ENCODE data around the gene GRID2IP.

GRID2IP gene

DNA sequence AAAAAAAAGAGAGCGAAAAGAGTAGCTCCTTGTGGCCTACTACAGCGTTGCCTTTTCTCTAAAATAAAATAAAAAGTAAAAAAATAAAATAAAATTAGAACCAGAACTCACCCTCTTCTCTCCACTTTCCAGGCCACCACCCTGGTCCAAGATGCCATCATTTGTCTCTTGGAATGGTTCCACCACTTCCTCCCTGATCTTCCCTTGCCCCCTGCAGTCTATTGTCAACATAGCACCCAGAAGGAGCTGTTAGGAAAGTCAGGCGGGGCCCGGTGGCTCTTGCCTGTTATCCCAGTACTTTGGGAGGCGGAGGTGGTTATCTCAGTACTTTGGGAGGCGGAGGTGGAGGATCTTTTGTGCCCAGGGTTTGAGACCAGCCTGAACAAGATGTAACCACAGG lies 7.6 kb upstream of the GRID2IP start:
- H3K4me3 ChIP-seq (replicated peaks; ENCODE audit: low read depth, low read length), result no peak overlapping the region
- TF ChIP-seq, protein P1, sequence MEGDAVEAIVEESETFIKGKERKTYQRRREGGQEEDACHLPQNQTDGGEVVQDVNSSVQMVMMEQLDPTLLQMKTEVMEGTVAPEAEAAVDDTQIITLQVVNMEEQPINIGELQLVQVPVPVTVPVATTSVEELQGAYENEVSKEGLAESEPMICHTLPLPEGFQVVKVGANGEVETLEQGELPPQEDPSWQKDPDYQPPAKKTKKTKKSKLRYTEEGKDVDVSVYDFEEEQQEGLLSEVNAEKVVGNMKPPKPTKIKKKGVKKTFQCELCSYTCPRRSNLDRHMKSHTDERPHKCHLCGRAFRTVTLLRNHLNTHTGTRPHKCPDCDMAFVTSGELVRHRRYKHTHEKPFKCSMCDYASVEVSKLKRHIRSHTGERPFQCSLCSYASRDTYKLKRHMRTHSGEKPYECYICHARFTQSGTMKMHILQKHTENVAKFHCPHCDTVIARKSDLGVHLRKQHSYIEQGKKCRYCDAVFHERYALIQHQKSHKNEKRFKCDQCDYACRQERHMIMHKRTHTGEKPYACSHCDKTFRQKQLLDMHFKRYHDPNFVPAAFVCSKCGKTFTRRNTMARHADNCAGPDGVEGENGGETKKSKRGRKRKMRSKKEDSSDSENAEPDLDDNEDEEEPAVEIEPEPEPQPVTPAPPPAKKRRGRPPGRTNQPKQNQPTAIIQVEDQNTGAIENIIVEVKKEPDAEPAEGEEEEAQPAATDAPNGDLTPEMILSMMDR (IDR thresholded peaks at IDR 0.05; ENCODE audit: low read length, missing control alignments), result peak; percentile 47
- DNase-seq (ENCODE audit: low read depth), result peak; percentile 47

DNA sequence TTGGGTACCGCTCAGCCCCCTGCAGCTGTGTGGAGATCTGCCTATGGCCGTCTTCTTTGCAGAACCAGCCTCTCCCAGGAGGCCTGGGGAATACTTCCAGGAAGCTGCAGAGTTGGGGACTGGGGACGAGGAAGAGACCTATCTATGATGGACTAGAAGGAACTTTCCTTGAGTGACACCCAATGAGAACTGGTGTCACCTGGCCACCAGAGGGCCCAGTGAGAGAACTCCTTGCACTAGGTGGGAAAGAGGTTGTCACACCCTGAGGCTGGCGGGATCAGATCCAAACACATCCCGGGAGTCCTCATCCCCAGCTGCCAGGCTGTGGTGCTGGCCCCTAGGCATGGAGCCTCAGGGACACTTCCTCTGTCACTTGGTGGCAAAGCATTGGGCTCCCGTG lies 4.9 kb upstream of the GRID2IP start:
- no peak overlapping the region for H3K4me3 ChIP-seq (replicated peaks; ENCODE audit: low read depth, low read length)
- TF ChIP-seq, protein P1 (IDR thresholded peaks at IDR 0.05; ENCODE audit: low read length, missing control alignments), result no peak
- DNase-seq (ENCODE audit: low read depth), result no peak

DNA sequence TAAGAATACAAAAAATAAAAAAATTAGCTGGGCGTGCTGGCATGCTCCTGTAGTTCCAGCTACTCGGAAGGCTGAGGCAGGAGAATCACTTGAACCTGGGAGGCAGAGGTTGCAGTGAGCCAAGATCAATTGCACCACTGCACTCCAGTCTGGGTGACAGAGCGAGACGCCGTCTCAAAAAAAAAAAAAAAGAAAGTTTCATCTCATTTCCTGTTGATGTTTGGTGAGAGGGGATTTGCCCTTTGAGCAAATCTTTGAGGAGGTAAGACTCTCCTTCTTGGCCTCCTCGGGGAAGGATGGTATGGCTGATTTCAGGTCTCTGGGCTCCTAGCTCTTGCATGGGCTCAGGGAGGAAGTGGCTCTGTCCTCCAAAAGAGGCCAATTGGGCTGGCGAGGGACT lies 3.6 kb upstream of the GRID2IP start:
- DNase-seq (ENCODE audit: low read depth), result no peak
- TF ChIP-seq, protein P1 (IDR thresholded peaks at IDR 0.05; ENCODE audit: low read length, missing control alignments), result no peak

DNA sequence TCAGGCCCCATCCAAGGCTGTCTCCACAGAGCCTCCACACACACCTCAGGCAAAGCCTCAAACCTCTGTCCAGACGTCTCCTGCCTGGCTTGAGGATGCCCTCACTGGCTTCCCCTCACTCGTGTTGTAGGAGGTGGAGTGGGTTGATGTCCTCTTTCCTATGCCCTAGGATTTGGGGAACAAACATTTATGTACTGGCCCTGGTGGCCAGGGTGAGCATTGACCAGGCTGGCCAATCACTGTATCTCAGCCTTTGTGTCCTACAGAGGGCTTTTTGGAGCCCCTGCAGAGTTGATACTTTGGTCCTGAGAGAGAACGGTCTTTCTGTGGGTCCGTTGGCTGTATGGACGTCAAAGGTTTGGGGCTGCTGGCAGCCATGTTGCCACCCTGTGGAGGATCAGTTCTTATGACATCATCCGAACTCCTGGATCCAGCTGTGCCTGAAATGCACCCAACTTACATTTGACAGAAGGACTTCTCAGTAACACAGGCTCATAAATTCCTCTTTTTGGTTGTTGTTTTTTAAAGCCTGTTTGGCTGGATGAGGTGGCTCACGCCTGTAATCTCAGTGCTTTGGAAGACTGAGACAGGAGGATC lies 2.3 kb upstream of the GRID2IP start:
- no peak for DNase-seq (ENCODE audit: low read depth)
- TF ChIP-seq, protein P1 (IDR thresholded peaks at IDR 0.05; ENCODE audit: low read length, missing control alignments), result no peak

More for the DNA sequence above, 3.6 kb upstream of the GRID2IP start:
- no peak overlapping the region for H3K4me3 ChIP-seq (replicated peaks; ENCODE audit: low read depth, low read length)

DNA sequence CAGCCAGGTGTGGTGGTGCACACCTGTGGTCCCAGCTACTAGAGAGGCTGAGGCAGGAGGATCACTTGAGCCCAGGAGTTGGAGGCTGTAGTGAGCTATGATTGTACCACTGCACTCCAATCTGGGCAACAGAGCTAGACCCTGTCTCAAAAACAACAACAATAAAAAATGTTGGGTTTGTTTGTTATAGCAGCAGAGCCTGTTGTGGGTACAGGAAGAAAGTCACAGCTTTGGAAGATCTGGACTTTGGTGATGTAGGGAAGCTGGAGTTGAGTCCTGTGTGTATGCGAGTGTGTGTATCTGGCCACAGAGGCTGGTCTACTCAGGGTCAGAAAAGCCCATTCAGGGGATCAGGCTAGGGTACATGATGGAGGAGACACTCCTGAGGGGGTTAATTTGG lies 3.9 kb downstream of the GRID2IP start:
- no peak overlapping the region for H3K4me3 ChIP-seq (replicated peaks; ENCODE audit: low read depth, low read length)
- TF ChIP-seq, protein P1 (IDR thresholded peaks at IDR 0.05; ENCODE audit: low read length, missing control alignments), result no peak
- no peak for DNase-seq (ENCODE audit: low read depth)

More for the DNA sequence above, 2.3 kb upstream of the GRID2IP start:
- H3K4me3 ChIP-seq (replicated peaks; ENCODE audit: low read depth, low read length), result no peak overlapping the region

DNA sequence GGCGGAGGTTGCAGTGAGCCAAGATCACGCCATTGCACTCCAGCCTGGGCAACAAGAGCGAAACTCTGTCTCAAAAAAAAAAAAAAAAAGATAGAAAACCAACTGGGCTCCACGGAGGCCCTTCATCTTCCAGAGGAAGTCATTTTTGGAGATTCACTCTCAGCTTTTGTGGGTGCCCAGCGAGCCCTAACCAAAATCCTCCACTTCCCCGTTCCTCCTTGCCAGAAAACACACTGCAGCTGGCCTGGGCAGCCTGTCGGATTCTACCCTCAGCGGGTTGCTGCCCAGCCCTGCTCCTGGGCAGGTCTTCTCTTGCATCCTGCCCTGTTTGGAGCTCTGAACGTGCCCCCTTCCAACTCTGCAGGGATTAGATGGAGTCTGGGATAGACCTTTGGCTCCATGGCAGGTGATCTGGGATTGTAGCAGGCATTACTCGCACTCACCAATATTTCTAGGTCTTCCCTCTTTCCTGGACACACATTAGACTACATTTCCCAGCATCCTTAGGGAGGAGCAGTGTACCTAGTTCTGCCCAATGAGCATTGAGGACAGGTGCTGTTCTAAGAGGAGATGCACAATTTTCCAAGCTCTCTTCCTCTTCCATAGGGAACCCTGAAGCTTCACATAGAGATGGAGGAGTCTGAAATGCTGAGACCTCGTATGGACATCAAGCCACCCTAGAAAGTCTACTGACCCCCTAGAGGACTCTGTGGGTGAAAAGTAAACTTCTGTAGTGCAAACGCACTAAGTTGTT lies 4.6 kb downstream of the GRID2IP start:
- H3K4me3 ChIP-seq (replicated peaks; ENCODE audit: low read depth, low read length), result no peak overlapping the region
- TF ChIP-seq, protein P1 (IDR thresholded peaks at IDR 0.05; ENCODE audit: low read length, missing control alignments), result no peak
- no peak for DNase-seq (ENCODE audit: low read depth)
